PC-3 (cell line): ENCODE measurements around the gene SOX18. TPM values are rescaled to one million over a fixed set of nuclear protein-coding genes. Genes with fewer than 3 reads are reported as not detected.

Source experiments
- ATAC-seq: fragments of 200-7000 bp; cut with Tn5 transposase; 2 replicates; pipeline ENCODE4 v1.9.1; 2020; ENCODE audit warnings: mild to moderate bottlenecking, moderate library complexity
- BruUV-seq: library from RNA; stranded (reverse); fragments of 400-500 nt; replicated peaks from 2 replicates; lab custom pipeline; 2021; lab: Mats Ljungman, UMichigan
- CTCF ChIA-PET: fragments of 300-600 bp; sonication (Branson Sonifier 250); formaldehyde crosslinking; loops from one replicate; lab custom pipeline; 2022; ENCODE audit warnings: antibody characterized with exemption; lab: Charles Lee
- POLR2A ChIA-PET: fragments of 300-600 bp; sonication (Branson Sonifier 250); formaldehyde crosslinking; loops from one replicate; lab custom pipeline; 2022; ENCODE audit warnings: antibody characterized with exemption; ENCODE audit not compliant: unreplicated experiment; lab: Charles Lee
- DNase-seq: peaks from one replicate; pipeline ENCODE4 v3.0.0-alpha.2; 2015
- H2AFZ ChIP-seq: fragments of 300-600 bp; sonication (generic); 2 replicates; pipeline ENCODE4 v1.6.0; 2016; ENCODE audit warnings: antibody characterized with exemption, low read length
- H3F3A ChIP-seq: fragments of 300-600 bp; sonication (generic); one replicate; pipeline ENCODE4 v1.6.0; 2017; ENCODE audit warnings: antibody characterized with exemption, low read length, control low read depth, mild to moderate bottlenecking; ENCODE audit not compliant: unreplicated experiment
- H3K27ac ChIP-seq: fragments of 300-600 bp; sonication (generic); 2 replicates; pipeline ENCODE4 v1.5.1; 2016; ENCODE audit warnings: mild to moderate bottlenecking, low read length
- H3K27me3 ChIP-seq: fragments of 300-600 bp; sonication (generic); 2 replicates; pipeline ENCODE4 v1.6.1; 2016; ENCODE audit warnings: low read length, mixed read lengths
- H3K36me3 ChIP-seq: fragments of 300-600 bp; sonication (generic); 2 replicates; pipeline ENCODE4 v1.6.1; 2016; ENCODE audit warnings: low read depth, mixed run types, low read length, mixed read lengths
- H3K4me1 ChIP-seq: fragments of 300-600 bp; sonication (generic); 2 replicates; pipeline ENCODE4 v1.5.1; 2016; ENCODE audit warnings: low read length; ENCODE audit not compliant: insufficient read depth
- H3K4me2 ChIP-seq: fragments of 300-600 bp; sonication (generic); 2 replicates; pipeline ENCODE4 v1.6.0; 2016; ENCODE audit warnings: low read length
- H3K4me3 ChIP-seq: fragments of 300-600 bp; sonication (generic); 2 replicates; pipeline ENCODE4 v1.5.1; 2016; ENCODE audit warnings: mild to moderate bottlenecking, low read length, mixed read lengths
- H3K79me2 ChIP-seq: fragments of 300-600 bp; sonication (generic); 2 replicates; pipeline ENCODE4 v1.6.1; 2017; ENCODE audit warnings: low read length, mixed read lengths
- H3K9ac ChIP-seq: fragments of 300-600 bp; sonication (generic); 2 replicates; pipeline ENCODE4 v1.6.0; 2016; ENCODE audit warnings: mild to moderate bottlenecking, low read length
- H3K9me2 ChIP-seq: fragments of 300-600 bp; sonication (generic); replicated peaks from 2 replicates; pipeline ENCODE4 v1.6.1; 2016; ENCODE audit warnings: mixed run types, low read length, mixed read lengths
- H3K9me3 ChIP-seq: fragments of 300-600 bp; sonication (generic); 2 replicates; pipeline ENCODE4 v1.6.1; 2016; ENCODE audit warnings: low read length, mixed read lengths
- H4K20me1 ChIP-seq: fragments of 300-600 bp; sonication (generic); 2 replicates; pipeline ENCODE4 v1.6.1; 2016; ENCODE audit warnings: low read length, mixed read lengths
- EZH2 ChIP-seq: fragments of 300-600 bp; sonication (generic); IDR thresholded peaks from one replicate; pipeline ENCODE4 v1.6.1; 2017; ENCODE audit warnings: antibody characterized with exemption, mild to moderate bottlenecking, low read length; ENCODE audit not compliant: unreplicated experiment
- EZH2phosphoT487 ChIP-seq: fragments of 300-600 bp; sonication (generic); IDR thresholded peaks from 2 replicates; pipeline ENCODE4 v1.6.1; 2018; ENCODE audit warnings: mild to moderate bottlenecking, antibody characterized with exemption, low read length, borderline replicate concordance
- intact Hi-C: fragments of 100-400 bp; cut with micrococcal nuclease; formaldehyde crosslinking; loops from 2 replicates; pipeline ENCODE4 v1.9.0; 2023
- total RNA-seq: library from RNA; depleted of rRNA; stranded (reverse); fragments of >200 nt; gene quantifications from 2 replicates; pipeline ENCODE4 v1.2.3, GENCODE V29; 2014
- TF ChIP-seq, protein P1 (sequence below): fragments of 300-600 bp; sonication (generic); conservative IDR thresholded peaks from 2 replicates; pipeline ENCODE4 v1.5.1; 2017; ENCODE audit warnings: antibody characterized with exemption, low read depth, mild to moderate bottlenecking, low read length

SOX18 gene
- total RNA-seq, 1 experiment from 2014 or later = 1.5 TPM

DNA sequence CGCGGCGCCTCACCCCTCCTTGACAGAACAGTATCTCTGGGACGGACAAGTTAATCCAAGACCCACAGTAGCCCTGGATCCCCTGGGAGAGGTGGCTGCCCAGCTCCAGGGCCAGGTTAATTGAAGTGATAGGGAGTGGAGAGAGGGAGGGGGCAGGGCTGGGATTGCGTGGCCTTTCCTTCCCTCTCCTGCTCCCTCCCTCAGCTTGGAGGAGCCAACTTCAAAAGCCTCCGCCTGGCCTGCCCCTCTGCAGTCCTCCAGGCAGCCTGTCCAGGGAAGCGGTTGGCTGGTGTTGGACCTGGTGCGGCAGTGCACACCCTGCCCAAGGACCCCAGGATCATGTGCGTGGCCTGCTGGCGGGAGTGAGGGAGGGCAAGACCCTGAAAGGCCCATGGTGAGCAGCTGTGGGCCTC is 13.5 kb downstream of the SOX18 start, which contains the start of gene C20orf204:
C20orf204 (plus strand) TSS at position 250 of the 413 bp plus-strand sequence; CDS start at position 392, 142 bp downstream.
- TF ChIP-seq EZH2phosphoT487 (no peak), EZH2 (no peak)
- TF ChIP-seq, protein P1, sequence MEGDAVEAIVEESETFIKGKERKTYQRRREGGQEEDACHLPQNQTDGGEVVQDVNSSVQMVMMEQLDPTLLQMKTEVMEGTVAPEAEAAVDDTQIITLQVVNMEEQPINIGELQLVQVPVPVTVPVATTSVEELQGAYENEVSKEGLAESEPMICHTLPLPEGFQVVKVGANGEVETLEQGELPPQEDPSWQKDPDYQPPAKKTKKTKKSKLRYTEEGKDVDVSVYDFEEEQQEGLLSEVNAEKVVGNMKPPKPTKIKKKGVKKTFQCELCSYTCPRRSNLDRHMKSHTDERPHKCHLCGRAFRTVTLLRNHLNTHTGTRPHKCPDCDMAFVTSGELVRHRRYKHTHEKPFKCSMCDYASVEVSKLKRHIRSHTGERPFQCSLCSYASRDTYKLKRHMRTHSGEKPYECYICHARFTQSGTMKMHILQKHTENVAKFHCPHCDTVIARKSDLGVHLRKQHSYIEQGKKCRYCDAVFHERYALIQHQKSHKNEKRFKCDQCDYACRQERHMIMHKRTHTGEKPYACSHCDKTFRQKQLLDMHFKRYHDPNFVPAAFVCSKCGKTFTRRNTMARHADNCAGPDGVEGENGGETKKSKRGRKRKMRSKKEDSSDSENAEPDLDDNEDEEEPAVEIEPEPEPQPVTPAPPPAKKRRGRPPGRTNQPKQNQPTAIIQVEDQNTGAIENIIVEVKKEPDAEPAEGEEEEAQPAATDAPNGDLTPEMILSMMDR = no peak
- H3K79me2 ChIP-seq = no peaks in the 10 kb centered on the region
- H3K9me2 ChIP-seq = no peaks in the 10 kb centered on the region
- no peak within 1 kb of the TSS for H3K4me3 ChIP-seq
- H3K4me2 ChIP-seq = no peak within 1 kb of the TSS
- peaks cover 3% of the 10 kb centered on the region; the same call in 1 of the 2 replicates for H3K36me3 ChIP-seq
- ChIA-PET CTCF (no interaction called here), POLR2A (no interaction called here)
- H3F3A ChIP-seq = no peaks in the 10 kb centered on the region
- H3K9ac ChIP-seq = no peak within 1 kb of the TSS
- no TSS peak for BruUV-seq
- no peak for DNase-seq
- H2AFZ ChIP-seq = no peak within 1 kb of the TSS
- intact Hi-C loops = no loop called here
- no peaks in the 10 kb centered on the region for H3K4me1 ChIP-seq
- H3K27ac ChIP-seq = no peak within 1 kb of the TSS
- no peak for ATAC-seq
- H3K9me3 ChIP-seq = no peaks in the 10 kb centered on the region
- H4K20me1 ChIP-seq = no peaks in the 10 kb centered on the region
- H3K27me3 ChIP-seq = no peaks in the 10 kb centered on the region

DNA sequence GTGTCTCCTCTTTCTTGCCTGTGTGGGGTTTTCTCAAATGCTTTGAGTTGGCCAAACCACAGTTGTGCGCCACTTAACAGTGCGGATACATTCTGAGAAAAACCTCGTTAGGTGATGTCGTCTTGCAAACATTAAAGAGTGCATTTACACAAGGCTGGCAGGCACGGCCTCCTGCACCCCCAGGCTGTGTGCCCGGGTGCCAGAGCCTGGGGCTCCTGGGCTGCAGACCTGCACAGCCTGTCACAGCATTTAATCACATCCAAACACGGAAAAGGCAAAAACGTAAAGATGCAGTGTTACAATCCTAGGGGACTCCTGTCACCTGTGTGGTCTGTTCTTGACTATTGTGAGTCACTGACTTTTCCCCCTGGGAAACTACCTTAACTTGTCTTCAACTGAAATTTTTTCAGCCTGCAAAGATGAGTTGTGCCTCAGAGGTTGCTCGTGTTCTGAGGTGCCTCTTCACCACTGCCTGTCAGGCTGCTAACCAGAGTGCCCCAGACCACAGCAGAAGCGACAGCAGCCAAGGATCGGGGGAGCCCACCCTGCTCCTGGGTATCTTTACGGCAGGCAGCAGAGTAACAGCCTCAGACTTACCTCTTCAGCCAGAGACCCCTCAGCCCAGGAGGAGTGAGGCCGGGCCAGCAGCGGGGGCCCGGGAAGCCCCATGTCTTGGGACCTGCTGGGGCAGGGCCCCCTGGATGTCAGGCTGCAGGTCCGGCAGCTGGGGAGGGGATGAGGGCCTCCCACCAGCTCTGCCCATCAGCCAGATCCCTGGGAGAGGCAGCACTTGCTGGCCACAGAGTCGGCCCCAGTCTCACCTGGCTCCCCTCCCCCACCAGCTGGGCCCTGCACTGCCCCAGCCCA is 14.1 kb downstream of the SOX18 start:
- TF ChIP-seq, protein P1 = no peak
- no peak for TF ChIP-seq EZH2
- no peak for TF ChIP-seq EZH2phosphoT487
- intact Hi-C loops = no loop called here
- CTCF ChIA-PET = no interaction called here
- Histone ChIP-seq H3K4me1 (no peaks in the 10 kb centered on the region), H3K4me2 (no peak overlapping the region), H3K9ac (no peak overlapping the region), H3K9me2 (no peaks in the 10 kb centered on the region), H3K9me3 (no peaks in the 10 kb centered on the region), H3K27me3 (no peaks in the 10 kb centered on the region), H4K20me1 (no peaks in the 10 kb centered on the region), H3K36me3 (peaks cover 9% of the 10 kb centered on the region; the same call in 1 of the 2 replicates), H3K4me3 (no peak overlapping the region), H2AFZ (no peak overlapping the region), H3K79me2 (no peaks in the 10 kb centered on the region), H3F3A (no peaks in the 10 kb centered on the region), H3K27ac (no peak overlapping the region)
- no TSS peak for BruUV-seq
- POLR2A ChIA-PET = no interaction called here
- ATAC-seq (no peak), DNase-seq (no peak)

DNA sequence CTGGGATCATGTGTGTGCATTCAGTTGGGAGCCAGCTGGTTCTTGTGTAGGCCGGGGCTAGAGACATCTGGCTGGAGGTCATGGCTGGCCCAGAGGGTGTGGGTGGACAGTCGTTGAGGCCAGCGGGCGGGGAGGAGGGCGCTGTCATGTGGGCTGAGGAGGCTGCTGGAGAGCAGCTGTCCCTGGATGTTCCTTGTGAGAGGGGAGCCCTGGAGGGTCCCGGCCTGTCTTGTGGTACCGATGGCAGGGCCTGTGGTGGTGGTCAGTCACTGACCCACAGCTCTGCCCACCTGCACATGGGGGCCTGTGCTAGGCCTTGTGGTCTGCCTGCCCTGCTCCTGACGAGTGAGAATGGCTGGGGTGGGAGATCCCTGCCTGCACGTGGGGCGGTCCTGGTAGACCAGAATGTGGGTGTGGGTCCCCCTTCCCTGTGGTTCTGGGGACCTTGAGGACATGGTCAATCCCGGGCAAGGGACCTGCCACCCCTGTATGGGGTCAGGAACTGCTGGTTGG is 15.4 kb downstream of the SOX18 start:
- Histone ChIP-seq H3K79me2 (no peaks in the 10 kb centered on the region), H3K4me3 (no peak overlapping the region), H3K27ac (no peak overlapping the region), H4K20me1 (no peaks in the 10 kb centered on the region), H3K9me3 (no peaks in the 10 kb centered on the region), H3K36me3 (peaks cover 10% of the 10 kb centered on the region; the same call in 1 of the 2 replicates), H3K27me3 (no peaks in the 10 kb centered on the region), H3K4me2 (no peak overlapping the region), H3K4me1 (no peaks in the 10 kb centered on the region), H3K9ac (no peak overlapping the region), H3K9me2 (no peaks in the 10 kb centered on the region), H3F3A (no peaks in the 10 kb centered on the region), H2AFZ (no peak overlapping the region)
- DNase-seq = no peak
- TF ChIP-seq EZH2phosphoT487 (no peak), EZH2 (no peak)
- TF ChIP-seq, protein P1 = no peak
- ChIA-PET POLR2A (no interaction called here), CTCF (no interaction called here)
- BruUV-seq = no TSS peak
- no peak for ATAC-seq
- intact Hi-C loops = no loop called here
